BE2C (cell line): ENCODE measurements around the gene C11orf16.

Experiments used
- DNase-seq: peaks from one replicate; pipeline ENCODE4 v3.0.0-alpha.2; 2020
- H3K27me3 ChIP-seq: fragments of 250-450 bp; sonication (Bioruptor Pico); 2 replicates; pipeline ENCODE4 v1.5.1; 2020; ENCODE audit warnings: mild to moderate bottlenecking
- H3K36me3 ChIP-seq: fragments of 250-450 bp; sonication (Bioruptor Pico); 2 replicates; pipeline ENCODE4 v1.5.1; 2020; ENCODE audit warnings: mild to moderate bottlenecking
- H3K4me1 ChIP-seq: fragments of 250-450 bp; sonication (Bioruptor Pico); 2 replicates; pipeline ENCODE4 v1.5.1; 2020
- H3K4me3 ChIP-seq: 2 replicates; pipeline ENCODE4 v1.5.1; 2011; ENCODE audit warnings: low read depth, low read length
- H3K9me3 ChIP-seq: fragments of 250-450 bp; sonication (Bioruptor Pico); 2 replicates; pipeline ENCODE4 v1.5.1; 2020
- CTCF ChIP-seq: IDR thresholded peaks from 2 replicates; pipeline ENCODE4 v1.5.1; 2012; ENCODE audit warnings: mild to moderate bottlenecking, low read depth, low read length

The C11orf16 gene

GRCh38 chr11:8870411-8871170 is 62.2 kb downstream of the C11orf16 start:
- Histone ChIP-seq H3K36me3 (no peaks in the 10 kb centered on the region), H3K4me3 (peak overlapping the region; percentile 70), H3K4me1 (no peaks in the 10 kb centered on the region), H3K27me3 (no peaks in the 10 kb centered on the region), H3K9me3 (no peaks in the 10 kb centered on the region)
- peak; percentile 59 for DNase-seq
- no peak for TF ChIP-seq CTCF
